Femur (tissue), 1 donor: ENCODE data around the gene TMEM132D.

Experiments
- DNase-seq: peaks from one replicate; pipeline ENCODE4 v3.0.0-alpha.2; 2017

The TMEM132D gene

GRCh38 chr12:129819391-129819790 is 84.4 kb downstream of the TMEM132D start:
- DNase-seq: no peak

- no peak for DNase-seq
Observed at GRCh38 chr12:129815846-129816245, 88.0 kb downstream of the TMEM132D start.

GRCh38 chr12:129811963-129812362 is 91.9 kb downstream of the TMEM132D start:
- DNase-seq: no peak

- DNase-seq: no peak
Observed at GRCh38 chr12:129807136-129807535, 96.7 kb downstream of the TMEM132D start.

GRCh38 chr12:129791396-129791795 is 112.4 kb downstream of the TMEM132D start:
- DNase-seq: no peak

GRCh38 chr12:129790930-129791329 is 112.9 kb downstream of the TMEM132D start:
- DNase-seq: no peak

GRCh38 chr12:129790331-129790730 is 113.5 kb downstream of the TMEM132D start:
- DNase-seq: no peak

GRCh38 chr12:129789921-129790320 is 113.9 kb downstream of the TMEM132D start:
- DNase-seq: no peak

- DNase-seq: no peak
Observed at GRCh38 chr12:129788506-129789084, 115.2 kb downstream of the TMEM132D start.

GRCh38 chr12:129779989-129780388 is 123.8 kb downstream of the TMEM132D start:
- DNase-seq: no peak

GRCh38 chr12:129779033-129779432 is 124.8 kb downstream of the TMEM132D start:
- DNase-seq: no peak

- DNase-seq: no peak
Observed at GRCh38 chr12:129776977-129777667, 126.7 kb downstream of the TMEM132D start.

- DNase-seq: no peak
Observed at GRCh38 chr12:129772501-129773493, 131.0 kb downstream of the TMEM132D start.

- DNase-seq: no peak
Observed at GRCh38 chr12:129771238-129771637, 132.6 kb downstream of the TMEM132D start.

- no peak for DNase-seq
Observed at GRCh38 chr12:129765719-129766118, 138.1 kb downstream of the TMEM132D start.

- DNase-seq: no peak
Observed at GRCh38 chr12:129762436-129762835, 141.4 kb downstream of the TMEM132D start.

- no peak for DNase-seq
Observed at GRCh38 chr12:129753586-129753985, 150.2 kb downstream of the TMEM132D start.

GRCh38 chr12:129750421-129750820 is 153.4 kb downstream of the TMEM132D start:
- DNase-seq: no peak

GRCh38 chr12:129746318-129746717 is 157.5 kb downstream of the TMEM132D start:
- DNase-seq: no peak

GRCh38 chr12:129729170-129729569 is 174.7 kb downstream of the TMEM132D start:
- no peak for DNase-seq

- DNase-seq: no peak
Observed at GRCh38 chr12:129727100-129727499, 176.7 kb downstream of the TMEM132D start.

GRCh38 chr12:129723260-129723659 is 180.6 kb downstream of the TMEM132D start:
- no peak for DNase-seq

GRCh38 chr12:129720618-129721017 is 183.2 kb downstream of the TMEM132D start:
- DNase-seq: no peak

GRCh38 chr12:129719416-129719815 is 184.4 kb downstream of the TMEM132D start:
- DNase-seq: no peak
